GM18502 (cell line): ENCODE data around the gene SLC23A3.
A peak's percentile ranks its signal among the peaks of the same experiment; 100 is the strongest.

Source experiments
- ATAC-seq: cut with Tn5 transposase; IDR thresholded peaks from one replicate; pipeline ENCODE4 v1.9.1; 2021; ENCODE audit warnings: mild to moderate bottlenecking; ENCODE audit not compliant: unreplicated experiment, poor library complexity

Gene SLC23A3

DNA sequence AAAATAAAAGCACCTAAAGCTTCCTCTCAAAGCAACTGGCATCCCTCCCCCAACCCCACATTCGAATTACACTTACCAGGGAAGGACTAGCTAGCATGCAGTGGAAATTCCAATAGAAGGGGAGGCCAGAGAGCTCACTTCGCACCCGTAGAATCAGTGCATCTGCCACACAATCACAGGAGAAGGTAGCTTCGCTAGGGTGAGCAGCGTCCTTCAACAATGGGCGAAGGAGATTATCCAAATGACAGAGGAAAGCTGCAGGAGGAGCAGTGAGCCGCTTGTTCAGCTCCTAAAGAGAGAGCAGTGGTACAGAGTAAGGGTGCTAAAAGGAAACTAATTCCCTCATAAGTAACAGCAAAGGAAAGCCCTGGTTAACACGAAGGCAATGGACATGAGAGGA, 12.4 kb downstream of the SLC23A3 start:
- no peak for ATAC-seq

DNA sequence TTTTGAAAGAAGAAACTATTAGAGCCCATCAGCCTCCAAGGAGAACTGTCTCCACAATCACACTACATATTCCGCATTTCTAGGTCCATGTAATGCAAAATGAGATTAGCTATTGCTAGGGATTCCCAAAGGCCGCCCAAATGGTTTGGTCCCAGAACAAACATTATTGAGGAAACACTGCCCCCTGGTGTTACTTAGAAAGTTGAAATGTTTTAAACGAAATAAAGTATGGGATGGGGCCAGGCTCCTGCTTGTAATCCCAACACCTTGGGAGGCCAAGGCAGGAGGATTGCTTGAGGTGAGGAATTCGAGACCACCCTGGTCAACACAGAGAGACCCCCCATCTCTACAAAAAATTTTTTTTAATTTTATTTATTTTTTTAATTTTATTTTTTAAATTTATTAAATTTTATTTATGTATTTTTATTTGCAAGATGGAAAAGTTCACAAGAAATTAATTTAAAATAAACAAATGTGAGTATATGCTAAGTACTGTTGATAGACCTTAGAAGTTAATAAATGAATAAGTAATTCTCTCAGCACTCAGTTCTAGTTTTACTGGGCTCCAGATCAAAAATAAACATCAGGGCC, 14.7 kb downstream of the SLC23A3 start:
- peak; percentile 53 for ATAC-seq

DNA sequence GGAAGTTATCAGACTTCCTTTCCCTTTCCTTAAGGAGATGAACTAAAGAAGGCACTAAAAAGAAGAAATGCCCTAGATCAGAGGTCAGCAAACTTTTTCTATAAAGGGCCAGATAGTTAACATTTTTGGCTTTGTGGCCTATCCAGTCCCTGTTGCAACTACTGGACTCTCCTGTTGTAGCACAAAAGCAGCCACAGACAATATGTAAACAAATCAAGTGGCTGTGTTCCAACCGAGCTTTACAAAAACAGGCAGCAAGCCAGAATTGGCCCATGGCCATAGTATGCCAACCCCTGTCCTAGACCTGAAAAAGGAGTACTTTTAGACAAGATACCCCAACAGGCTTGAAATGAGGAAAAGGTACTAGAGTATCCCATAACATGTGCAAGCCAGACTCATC, 20.2 kb downstream of the SLC23A3 start:
- no peak for ATAC-seq

DNA sequence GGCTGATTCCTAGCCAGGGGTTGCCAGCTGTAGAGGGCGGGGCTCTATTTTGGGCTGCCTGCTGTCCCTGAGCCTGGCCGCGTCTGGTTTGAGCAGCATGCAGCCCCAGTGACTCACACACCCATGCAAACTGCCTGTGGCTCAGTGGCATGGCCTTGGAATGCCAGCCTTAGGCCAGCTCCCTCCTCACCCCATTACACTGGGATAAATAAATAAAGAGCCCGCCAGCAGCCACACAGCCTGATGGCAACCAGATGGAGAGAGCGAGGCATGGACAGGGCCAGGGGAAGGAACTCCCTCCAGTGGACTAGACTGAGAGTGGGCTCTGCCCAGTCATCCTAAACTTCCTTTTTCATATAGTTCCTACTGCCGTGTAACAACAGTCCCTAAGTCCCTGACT, 27.5 kb downstream of the SLC23A3 start:
- no peak for ATAC-seq

DNA sequence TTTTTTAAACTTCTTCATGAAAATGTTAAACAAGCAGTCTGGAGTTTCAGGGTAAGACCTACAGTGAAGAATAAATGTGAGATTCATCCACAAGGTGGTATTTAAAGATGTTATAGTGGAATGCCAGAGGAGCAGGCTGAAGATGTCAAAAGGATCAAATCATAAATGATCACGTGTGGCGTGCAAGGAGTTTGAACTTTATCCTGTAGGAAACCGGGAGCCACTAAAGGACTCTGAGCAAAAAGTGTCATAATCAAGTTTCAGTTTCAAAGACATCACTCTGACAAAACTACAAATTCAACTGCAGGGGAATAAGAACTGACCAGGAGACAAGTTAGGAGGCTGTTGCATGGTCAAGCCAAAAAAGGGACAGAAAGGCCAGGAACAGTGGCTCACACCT, 29.1 kb downstream of the SLC23A3 start:
- ATAC-seq = no peak

DNA sequence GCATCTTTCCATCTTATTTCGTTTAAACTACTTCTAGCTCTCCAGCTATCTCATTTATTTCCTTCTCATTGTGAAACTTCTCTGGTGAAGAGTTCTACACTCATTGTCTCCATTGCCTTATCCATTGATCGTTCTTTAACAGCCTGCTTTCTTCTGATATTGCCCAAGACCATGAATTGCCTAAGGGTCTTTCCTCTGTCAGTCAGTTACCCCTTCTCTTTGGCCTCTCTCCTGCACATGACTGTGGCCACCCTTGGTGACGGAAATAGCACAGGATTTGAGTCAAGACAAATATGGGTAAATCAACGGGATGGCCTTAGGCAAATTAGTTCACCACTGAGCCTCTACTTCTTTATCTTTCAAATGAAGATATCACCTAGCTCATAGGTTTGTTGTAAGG, 35.9 kb downstream of the SLC23A3 start:
- ATAC-seq = no peak

DNA sequence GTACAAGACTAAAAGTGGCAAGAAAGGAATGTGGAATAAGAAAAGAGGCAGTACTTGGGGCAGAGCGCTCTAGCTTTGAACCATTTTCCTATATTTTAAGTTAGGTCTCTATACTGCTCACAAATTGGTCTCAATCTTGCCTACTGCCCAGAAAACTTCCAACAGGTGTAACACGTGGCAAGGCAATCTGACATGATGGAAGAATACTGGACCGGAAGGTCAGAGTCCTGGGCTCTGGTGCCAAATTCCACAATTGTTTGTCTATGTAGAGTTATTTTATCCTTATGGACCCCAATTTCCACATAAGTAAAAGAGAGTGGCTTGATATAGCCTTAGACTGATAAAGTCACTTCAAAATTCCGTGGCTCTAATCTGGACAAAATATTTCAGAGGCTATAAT, 38.1 kb downstream of the SLC23A3 start:
- ATAC-seq = no peak

DNA sequence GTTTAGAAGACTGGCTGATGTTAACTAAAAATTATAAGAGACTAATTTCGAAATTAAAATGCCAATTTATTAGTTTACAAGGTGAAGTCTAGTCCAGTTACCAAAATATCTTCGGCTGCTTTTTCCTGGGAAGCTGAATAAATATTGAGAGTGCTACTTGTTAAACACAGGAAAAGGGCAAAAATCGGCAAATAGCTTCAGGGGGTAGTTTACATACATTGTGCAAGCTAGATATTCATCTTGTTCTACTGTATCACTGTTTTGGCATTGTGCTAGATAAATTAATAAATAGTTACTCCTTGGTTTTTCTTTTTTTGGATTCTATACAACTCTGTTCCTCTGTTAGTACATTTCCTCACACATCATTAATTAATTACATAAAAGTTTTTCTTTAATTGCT, 38.5 kb downstream of the SLC23A3 start:
- no peak for ATAC-seq

DNA sequence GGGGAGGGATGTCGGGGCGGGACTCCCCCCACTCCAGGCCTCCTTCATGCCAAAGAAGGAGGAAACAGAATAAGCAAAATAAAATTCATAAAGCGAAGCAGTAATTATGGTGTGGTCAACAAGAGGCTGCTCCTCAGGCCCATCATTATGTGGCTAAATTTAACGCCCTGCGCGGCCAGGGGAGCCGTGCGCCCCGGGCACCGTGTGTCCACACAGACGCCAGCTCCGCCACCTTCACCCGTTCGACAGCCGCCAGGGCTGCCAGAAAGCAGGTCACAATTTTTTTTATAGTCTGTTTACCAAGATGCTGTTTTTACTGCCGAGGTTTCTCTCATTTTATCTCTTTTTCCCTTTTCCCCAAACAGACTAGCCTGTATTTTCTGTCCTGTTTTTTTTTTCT, 40.2 kb downstream of the SLC23A3 start:
- no peak for ATAC-seq

DNA sequence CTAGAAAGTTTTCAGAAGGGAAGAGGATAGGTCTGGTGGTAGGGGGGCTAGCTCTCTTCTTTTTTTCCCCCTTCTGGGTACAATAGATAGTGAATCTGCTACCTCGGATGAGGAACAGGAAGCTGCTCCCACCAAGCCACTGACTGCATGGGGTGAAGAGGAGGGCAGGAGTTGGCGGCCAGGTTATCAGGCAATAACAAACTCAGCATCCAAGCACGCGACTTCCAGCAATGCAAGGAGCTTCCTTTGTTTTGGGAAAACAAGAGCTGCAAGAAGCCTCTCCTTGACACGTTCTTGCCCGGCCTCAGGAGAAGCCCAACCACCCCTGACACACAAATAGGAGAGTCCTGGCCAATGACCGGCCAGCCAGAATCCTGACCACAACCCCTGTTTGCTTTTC, 41.4 kb downstream of the SLC23A3 start:
- ATAC-seq = no peak

DNA sequence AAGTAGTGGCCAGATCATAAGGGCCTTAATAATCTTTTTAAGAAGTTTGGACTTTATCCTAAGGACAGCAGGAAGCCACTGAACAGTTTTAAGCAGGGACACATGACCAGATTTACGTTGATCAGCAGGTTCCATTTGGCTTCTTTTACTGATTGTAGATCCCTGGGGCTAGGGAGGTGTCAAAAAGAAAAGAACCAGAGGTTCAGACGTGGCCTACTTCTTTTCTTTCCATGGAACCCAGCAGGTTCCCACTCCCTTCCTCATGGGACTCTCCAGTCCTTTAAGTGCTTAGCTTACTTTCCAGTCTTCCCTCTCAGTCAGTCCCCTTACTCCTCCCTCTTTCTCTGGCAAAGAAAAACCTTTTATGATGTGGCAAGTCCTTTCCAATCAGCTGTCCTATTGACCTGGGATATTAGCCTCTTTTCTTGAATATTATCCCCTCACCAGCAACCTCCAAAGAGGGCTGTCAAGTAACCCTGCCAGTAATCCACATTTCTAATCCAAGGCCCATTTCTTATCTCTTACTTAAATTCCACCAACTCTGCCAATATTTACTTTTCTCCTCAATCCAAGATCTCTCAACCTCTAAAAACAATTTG, 42.7 kb downstream of the SLC23A3 start:
- no peak for ATAC-seq

DNA sequence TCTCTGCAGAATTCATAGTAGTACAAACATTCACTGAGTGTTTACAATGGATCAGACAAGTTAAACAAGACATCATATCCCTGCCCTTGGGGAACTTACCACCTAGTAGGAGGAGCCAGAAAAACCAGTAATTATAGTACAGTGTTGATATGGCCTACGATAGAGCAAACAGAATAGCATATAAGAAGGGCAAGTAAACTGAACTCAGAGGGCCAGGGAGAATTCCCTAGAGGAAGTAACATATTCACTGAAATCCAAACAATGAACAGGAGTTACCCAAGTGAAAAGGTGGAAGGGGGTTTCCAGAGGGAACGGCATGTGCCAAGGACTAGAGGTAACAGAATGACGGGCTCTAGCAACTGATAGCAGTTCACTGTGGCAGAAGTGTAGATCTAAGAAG, 43.3 kb downstream of the SLC23A3 start:
- no peak for ATAC-seq

DNA sequence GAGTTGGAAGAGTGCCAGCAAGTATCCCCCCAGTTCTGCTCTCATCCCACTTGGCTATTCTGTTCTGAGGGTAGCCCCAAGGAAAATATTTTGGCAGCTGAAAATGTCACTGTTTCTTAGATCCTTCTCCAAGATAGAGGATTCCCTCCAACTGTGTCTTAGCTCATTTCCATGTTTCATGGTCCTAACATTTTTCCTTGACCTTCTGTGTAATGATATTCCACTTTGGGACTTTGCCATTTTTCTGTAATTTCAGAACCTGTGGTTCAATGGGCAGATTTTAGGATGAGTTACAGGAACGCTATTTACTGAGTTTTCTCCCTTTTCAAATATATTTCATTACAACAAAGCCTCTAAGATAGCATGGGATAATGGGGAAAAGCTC, 44.0 kb downstream of the SLC23A3 start:
- no peak for ATAC-seq

DNA sequence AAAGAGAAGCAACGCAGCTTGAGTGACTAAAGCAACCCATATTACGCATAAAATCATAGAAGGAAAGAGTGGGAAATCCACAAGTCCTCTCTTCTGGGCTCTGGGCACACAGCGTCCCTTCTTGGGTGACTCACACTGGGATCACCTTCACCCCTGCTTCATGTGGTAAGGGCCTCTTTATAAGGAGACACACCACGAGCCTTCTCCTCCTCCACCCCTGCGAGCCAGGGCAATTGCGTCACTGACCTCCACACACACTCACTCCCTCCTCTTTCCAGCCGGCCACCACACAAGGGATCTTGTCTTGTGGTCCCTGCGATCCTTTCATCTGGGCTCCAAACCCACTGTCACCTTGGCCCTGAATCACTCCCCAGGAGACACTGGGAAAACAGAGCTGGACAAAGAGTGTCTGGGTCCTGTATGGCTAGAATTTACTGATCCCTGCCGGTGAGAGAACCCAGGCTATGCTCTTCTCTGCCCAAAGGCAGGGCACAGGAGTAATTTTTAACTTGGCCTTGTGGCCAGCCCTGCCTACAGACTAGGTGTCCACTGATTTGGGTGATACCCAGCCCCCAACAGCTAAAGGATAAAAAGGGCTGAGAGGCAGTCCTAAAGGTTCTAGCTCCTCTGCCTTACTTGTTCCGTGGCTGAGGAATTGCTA, 44.5 kb downstream of the SLC23A3 start:
- ATAC-seq = no peak

DNA sequence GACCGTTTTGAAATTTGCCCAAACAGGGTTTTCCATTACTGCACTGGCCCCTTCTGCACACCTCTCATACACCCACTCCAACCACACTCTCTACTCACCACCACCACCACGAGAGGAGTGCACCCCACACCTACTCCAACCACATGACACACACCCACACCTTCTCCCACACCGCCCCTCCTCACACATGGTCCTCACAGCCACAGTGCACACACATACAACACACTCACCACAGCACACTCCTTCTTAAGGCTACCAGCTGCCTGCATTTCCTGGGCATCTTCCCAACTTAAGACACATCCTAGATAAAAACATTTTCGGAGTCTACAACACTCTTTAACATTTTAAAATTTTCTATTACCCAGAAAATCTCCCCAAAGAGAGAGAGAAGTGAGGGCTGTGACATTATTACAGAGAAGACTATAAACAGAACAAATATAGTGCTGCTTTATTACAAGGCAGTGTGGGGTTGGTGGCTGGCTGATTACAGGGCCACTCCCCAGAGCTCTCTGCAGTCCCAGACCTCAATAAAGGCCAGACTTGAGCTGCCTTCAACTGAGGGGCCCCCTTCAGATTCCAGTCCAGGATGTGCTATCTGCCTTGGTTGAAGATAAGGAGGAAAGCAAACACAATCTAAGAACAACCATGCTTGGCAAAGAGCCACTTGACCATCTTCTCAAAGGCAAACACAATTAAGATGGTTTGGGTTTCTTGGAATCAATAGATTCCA, 45.3 kb downstream of the SLC23A3 start:
- no peak for ATAC-seq

DNA sequence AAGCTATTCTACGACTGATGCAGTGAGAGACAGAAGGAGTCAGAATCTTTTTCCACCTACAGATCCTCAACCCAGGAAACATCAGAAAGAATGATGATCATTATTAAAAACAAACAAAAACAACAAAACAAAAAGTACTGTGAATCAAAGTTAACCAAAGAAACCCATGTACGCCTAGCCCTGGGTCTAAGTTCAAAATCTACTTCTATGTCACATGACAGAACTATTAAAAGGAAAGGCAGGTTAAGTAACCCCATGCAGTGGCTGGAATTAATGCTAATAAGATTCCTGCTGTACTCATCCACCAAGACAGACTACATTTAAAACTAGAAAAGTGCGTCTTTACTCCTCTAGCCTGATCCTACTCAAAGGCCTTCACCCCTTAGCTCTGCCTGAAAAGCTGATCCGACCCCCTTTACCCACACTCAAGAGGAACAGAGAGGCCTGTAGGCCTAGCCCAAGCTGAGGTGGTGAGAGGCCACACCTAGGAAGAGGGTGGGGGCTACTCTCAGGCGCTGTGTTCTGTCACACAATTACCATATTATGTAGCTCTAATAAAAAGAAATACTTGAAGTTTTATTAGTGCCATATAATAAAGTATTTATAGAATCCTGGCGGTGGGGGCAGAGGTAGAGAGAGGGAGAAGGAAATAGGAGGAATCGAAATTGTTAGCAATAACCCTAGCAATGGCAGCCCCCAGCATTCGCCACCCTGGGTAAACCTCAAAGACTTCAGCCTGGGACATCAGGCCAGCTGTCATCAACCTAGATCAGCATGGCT, 46.3 kb downstream of the SLC23A3 start:
- no peak for ATAC-seq

DNA sequence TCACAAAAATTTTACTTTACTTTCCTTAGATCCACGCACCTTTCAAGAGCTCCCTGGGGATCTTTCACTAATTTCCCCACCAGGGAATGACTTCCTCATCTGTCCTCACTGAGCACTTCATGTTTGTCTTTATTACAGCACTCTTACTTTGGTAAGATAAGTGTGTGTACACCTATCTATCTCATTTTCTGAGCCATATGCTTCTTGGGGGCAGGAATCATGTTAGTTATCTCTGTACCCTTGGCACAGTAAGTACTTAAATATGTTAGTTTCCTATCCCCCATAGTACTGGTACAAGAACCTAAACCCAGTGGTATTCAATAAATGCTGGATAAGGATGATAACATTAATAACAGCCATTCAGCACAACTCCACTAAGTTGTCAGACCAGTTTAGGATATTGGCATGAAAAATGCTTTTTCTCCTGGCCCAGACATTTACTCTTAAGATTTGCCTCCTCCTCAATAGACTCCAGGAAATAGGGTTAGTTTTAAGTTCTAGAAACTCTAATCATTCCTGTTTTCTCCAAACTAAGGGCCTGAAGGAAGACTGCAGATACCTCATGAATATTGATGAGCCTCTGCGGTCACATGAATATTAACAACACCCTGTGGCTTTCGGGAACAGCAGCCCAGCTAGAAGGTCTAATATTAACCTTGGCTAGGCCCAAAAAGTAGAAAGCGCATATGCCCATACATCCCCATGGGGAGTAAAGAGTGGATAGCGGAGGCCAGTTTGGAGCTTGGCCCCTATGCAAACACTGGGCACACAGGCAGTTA, 47.4 kb downstream of the SLC23A3 start:
- ATAC-seq = no peak

DNA sequence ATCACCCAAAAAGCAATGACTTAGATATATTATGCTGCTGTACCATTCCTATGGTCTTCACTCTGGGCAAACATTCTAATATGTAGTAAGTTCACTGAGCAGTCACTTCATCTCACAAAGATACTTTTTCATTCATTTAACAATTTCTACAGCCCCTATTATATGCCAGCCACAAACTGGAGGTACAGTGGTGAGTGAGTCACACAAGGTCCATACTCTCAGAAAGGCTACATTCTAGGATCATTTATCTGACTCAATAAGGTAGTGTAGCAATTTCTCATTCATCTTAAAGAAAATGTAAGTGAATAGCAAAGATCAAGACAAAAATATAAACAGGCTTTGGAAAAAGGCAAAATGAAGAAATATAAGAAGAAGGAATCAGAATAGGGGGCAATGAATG, 49.7 kb downstream of the SLC23A3 start:
- no peak for ATAC-seq

DNA sequence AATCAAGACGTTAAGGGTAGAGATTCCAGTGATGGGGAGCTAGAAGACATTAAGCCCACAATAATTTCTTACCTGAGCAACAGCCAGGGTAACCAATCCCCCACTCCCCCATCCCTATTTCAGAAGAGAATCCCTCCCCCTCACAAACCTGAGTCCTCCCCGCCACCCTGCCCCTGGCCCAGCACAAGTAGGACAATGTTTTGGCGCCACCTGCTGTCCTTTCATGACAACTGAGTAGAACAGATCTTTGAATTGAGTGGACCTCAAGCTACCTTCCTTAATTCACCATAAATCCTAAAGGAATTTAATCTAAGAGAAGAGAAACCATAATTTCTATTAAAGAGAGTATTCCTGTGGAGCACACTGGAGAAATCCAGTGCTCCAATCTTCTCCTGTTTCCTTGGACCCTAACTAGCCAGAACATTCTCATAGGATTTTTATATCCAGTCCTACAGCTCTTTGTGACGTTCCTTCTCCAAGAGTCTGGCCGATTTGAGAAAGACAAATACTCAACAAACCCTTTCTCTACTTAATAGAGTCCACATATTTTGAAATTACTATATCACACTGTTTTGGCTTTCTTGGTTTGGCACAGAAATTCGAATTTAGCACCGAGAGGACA, 50.3 kb downstream of the SLC23A3 start:
- no peak for ATAC-seq

DNA sequence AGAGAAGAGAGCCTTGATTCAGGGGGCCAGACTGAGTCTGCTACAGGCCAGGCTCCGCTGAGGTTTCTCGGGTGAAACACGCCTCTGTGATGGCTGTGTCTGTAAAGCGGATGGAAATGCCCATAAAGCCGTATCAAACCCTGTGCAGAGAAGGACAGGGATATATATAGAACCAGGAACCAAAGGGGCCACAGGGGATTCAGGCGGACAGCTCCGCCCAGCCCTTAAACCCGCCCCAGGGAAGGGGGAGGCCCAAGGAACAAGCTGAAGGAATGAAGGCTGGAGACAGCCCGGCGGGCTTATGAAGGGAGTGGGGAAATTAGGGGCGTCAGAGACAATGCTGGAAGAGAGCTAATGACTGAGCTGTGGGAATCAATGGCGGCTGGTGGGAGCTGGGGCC, 51.3 kb downstream of the SLC23A3 start:
- no peak for ATAC-seq
